Measurements from ENCODE around the gene PRKN. TPM values are rescaled to one million over a fixed set of nuclear protein-coding genes. Genes with fewer than 3 reads are reported as not detected.

The PRKN gene
- total RNA-seq, 1 experiment from 2014 or later = not detected

- Histone ChIP-seq H3K79me2 (ENCODE audit: low read depth) (no peaks in the 10 kb centered on the region), H3K9me2 (ENCODE audit: insufficient read depth) (no peaks in the 10 kb centered on the region), H2AFZ (no peak overlapping the region), H3K4me3 (no peak overlapping the region), H3K4me2 (no peak overlapping the region), H3K9me3 (ENCODE audit: insufficient read depth, low read depth) (no peaks in the 10 kb centered on the region), H3K27ac (no peak overlapping the region), H3K36me3 (ENCODE audit: low read depth) (no peaks in the 10 kb centered on the region), H3F3A (ENCODE audit: insufficient read depth, low read depth) (no peaks in the 10 kb centered on the region), H3K4me1 (replicated peaks; ENCODE audit: insufficient read depth) (no peaks in the 10 kb centered on the region), H3K27me3 (ENCODE audit: insufficient read depth, low read depth) (peaks cover 12% of the 10 kb centered on the region; the same call in 1 of the 2 replicates), H4K20me1 (ENCODE audit: insufficient read depth) (no peaks in the 10 kb centered on the region)
- TF ChIP-seq CTCF (conservative IDR thresholded peaks at IDR 0.05) (no peak), EZH2 (IDR thresholded peaks at IDR 0.05; ENCODE audit: low read depth) (no peak)
- ChIA-PET CTCF (no interaction called here), POLR2A (ENCODE audit: unreplicated experiment) (no interaction called here)
- no peak for DNase-seq
- intact Hi-C loops (cut with micrococcal nuclease; ENCODE audit: unreplicated experiment) = no loop called here
- no TSS peak for BruUV-seq (replicated peaks)
Measured at GRCh38 chr6:161809971-161810370, 917.6 kb downstream of the PRKN start.

- no peak overlapping the region for H3K4me3 ChIP-seq
- no peaks in the 10 kb centered on the region for H4K20me1 ChIP-seq (ENCODE audit: insufficient read depth)
- intact Hi-C loops (cut with micrococcal nuclease; ENCODE audit: unreplicated experiment) = no loop called here
- no peak overlapping the region for H3K27ac ChIP-seq
- H2AFZ ChIP-seq = no peak overlapping the region
- ChIA-PET POLR2A (ENCODE audit: unreplicated experiment) (no interaction called here), CTCF (no interaction called here)
- H3K36me3 ChIP-seq (ENCODE audit: low read depth) = no peaks in the 10 kb centered on the region
- no peaks in the 10 kb centered on the region for H3K9me3 ChIP-seq (ENCODE audit: insufficient read depth, low read depth)
- H3K27me3 ChIP-seq (ENCODE audit: insufficient read depth, low read depth) = no peaks in the 10 kb centered on the region; the same call in 1 of the 2 replicates
- no peaks in the 10 kb centered on the region for H3K9me2 ChIP-seq (ENCODE audit: insufficient read depth)
- H3K79me2 ChIP-seq (ENCODE audit: low read depth) = no peaks in the 10 kb centered on the region
- TF ChIP-seq CTCF (conservative IDR thresholded peaks at IDR 0.05) (no peak), EZH2 (IDR thresholded peaks at IDR 0.05; ENCODE audit: low read depth) (no peak)
- no peak for DNase-seq
- BruUV-seq (replicated peaks) = no TSS peak
- no peaks in the 10 kb centered on the region for H3K4me1 ChIP-seq (replicated peaks; ENCODE audit: insufficient read depth)
- H3F3A ChIP-seq (ENCODE audit: insufficient read depth, low read depth) = no peaks in the 10 kb centered on the region
- no peak overlapping the region for H3K4me2 ChIP-seq
Measured at GRCh38 chr6:161804838-161805237, 922.7 kb downstream of the PRKN start.

- no peak for DNase-seq
- Histone ChIP-seq H3K27ac (no peak overlapping the region), H3K9me2 (ENCODE audit: insufficient read depth) (no peaks in the 10 kb centered on the region), H3K4me3 (no peak overlapping the region), H2AFZ (no peak overlapping the region), H3K4me1 (replicated peaks; ENCODE audit: insufficient read depth) (no peaks in the 10 kb centered on the region), H3F3A (ENCODE audit: insufficient read depth, low read depth) (no peaks in the 10 kb centered on the region), H3K27me3 (ENCODE audit: insufficient read depth, low read depth) (no peaks in the 10 kb centered on the region; the same call in none of the 2 replicates), H3K9me3 (ENCODE audit: insufficient read depth, low read depth) (no peaks in the 10 kb centered on the region), H3K4me2 (no peak overlapping the region), H4K20me1 (ENCODE audit: insufficient read depth) (no peaks in the 10 kb centered on the region), H3K36me3 (ENCODE audit: low read depth) (no peaks in the 10 kb centered on the region), H3K79me2 (ENCODE audit: low read depth) (no peaks in the 10 kb centered on the region)
- ChIA-PET POLR2A (ENCODE audit: unreplicated experiment) (no interaction called here), CTCF (no interaction called here)
- TF ChIP-seq CTCF (conservative IDR thresholded peaks at IDR 0.05) = no peak
- TF ChIP-seq EZH2 (IDR thresholded peaks at IDR 0.05; ENCODE audit: low read depth) = no peak
- no TSS peak for BruUV-seq (replicated peaks)
- intact Hi-C loops (cut with micrococcal nuclease; ENCODE audit: unreplicated experiment) = no loop called here
Measured at GRCh38 chr6:161803131-161803530, 924.4 kb downstream of the PRKN start.
